GM12873 (cell line): Measurements from ENCODE around the gene TTLL1.

ENCODE experiments used
- TF ChIP-seq, protein P1 (sequence below): IDR thresholded peaks from 2 replicates; pipeline ENCODE4 v1.5.1; 2012; ENCODE audit warnings: low read depth, mild to moderate bottlenecking, moderate library complexity, low read length, control low read depth; ENCODE audit not compliant: insufficient read depth; ENCODE audit errors: missing control alignments

TTLL1 gene

DNA sequence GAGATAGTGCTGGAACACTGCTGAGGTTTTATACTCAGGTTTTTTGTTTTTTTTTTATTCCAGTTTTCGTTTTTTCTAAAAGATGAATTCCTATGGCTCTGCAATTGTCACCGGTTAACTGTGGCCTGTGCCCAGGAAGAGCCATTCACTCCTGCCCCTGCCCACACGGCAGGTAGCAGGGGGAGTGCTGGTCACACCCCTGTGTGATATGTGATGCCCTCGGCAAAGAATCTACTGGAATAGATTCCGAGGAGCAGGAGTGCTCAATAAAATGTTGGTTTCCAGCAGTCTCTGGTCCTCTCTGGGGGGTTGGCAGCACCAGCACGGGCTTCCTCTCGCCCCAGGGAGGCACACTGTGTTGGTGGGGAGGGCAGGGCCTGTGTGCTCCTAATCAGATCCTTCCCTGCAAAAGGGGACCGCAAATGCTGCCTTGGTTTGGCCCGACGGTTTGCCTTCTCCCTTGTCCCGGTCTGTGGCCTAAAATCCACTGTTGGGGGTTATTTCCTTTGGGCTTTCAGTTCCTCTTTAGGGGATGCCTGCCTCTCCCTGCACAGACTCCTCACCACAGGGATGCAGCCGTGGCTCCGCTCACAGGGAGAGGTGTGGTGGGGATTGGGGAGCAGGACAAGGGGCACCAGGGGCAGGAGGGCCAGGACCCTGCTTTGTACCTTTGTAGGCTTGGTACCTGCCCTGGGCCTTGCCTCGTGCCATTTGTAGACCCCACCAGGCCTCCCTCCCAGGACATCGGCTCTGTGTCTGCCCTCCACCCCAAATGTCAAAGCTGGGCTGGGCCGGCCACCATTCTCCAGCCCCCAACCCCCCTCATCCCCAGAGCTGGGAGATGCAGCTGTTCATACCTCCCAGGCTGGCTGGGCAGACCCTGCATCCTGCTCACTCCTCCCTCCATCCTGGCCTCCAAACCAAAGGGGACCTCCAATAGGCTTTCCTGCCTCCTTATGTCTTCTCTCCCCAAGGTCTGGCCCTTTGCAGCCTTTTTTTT lies 40.5 kb upstream of the TTLL1 start:
- TF ChIP-seq, protein P1, sequence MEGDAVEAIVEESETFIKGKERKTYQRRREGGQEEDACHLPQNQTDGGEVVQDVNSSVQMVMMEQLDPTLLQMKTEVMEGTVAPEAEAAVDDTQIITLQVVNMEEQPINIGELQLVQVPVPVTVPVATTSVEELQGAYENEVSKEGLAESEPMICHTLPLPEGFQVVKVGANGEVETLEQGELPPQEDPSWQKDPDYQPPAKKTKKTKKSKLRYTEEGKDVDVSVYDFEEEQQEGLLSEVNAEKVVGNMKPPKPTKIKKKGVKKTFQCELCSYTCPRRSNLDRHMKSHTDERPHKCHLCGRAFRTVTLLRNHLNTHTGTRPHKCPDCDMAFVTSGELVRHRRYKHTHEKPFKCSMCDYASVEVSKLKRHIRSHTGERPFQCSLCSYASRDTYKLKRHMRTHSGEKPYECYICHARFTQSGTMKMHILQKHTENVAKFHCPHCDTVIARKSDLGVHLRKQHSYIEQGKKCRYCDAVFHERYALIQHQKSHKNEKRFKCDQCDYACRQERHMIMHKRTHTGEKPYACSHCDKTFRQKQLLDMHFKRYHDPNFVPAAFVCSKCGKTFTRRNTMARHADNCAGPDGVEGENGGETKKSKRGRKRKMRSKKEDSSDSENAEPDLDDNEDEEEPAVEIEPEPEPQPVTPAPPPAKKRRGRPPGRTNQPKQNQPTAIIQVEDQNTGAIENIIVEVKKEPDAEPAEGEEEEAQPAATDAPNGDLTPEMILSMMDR, result no peak

DNA sequence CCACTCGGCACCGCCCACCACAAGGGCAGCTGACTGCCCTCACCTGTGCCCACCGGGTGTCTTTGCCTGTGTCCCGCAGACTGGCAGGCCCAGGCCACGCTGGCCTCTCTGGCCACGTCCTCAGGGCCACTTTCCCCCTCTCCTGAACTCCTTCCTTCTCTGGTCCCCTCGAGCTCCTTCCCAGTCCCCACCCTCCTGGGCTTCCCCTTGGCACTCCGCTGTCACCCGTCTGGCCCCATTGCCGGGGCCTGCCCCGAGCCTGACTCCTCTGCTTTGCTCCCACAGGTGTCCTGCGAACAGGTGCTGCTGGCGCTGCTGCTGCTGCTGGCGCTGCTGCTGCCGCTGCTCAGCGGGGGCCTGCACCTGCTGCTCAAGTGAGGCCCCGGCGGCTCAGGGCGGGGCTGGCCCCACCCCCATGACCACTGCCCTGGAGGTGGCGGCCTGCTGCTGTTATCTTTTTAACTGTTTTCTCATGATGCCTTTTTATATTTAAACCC lies 39.8 kb upstream of the TTLL1 start:
- TF ChIP-seq, protein P1, result no peak

DNA sequence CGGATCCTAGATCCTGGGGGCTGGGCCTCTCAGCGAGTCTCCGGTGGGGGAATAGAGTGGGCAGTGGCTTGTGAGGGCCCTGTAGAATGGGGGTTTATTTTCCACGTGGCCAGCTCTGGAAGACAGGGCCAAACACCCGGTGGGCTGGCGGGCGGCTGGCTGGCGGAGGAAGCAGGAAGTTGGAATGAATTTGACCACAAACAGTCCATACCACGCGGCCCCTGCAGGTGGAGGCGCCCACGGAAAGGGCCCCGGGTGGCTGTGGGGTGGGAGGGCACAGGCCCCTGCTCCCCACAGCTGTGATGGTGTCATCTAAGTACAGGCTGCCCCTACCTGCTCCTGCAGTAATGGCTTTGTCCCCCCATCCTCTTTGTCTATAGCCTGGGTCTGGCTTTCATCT lies 38.9 kb upstream of the TTLL1 start:
- TF ChIP-seq, protein P1, result no peak

DNA sequence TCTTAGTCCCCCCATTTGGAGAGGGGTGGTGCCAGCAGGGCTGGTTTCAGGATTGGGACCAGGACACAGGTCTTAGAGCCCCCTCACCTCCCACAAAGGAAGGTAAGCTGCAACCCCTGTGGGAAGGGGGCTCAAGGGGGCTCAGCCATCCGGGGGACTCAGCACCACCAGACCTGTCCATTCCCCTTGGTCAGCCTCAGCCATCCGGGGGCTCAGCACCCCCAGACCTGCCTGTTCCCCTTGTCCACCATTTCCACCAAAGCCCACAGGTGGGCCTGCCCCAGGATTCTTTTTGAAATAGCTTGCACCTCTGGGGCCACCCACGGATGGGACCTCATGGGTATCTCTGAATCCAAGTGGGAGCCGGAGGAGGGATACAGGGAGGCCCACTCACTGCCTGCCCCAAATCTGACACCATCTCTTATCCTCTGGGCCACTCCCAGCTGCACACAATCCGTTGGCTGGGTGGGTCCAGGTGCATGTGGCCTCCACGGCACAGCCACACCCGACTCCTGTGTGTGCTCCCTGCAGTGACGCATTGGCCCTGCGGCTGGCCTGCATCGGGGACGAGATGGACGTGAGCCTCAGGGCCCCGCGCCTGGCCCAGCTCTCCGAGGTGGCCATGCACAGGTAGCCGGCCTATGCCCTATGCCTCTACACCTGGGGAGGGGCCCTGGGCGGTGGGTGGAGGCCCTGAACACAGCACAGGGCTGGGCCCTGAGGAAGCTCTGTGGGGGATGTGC lies 38.1 kb upstream of the TTLL1 start:
- TF ChIP-seq, protein P1, result no peak

DNA sequence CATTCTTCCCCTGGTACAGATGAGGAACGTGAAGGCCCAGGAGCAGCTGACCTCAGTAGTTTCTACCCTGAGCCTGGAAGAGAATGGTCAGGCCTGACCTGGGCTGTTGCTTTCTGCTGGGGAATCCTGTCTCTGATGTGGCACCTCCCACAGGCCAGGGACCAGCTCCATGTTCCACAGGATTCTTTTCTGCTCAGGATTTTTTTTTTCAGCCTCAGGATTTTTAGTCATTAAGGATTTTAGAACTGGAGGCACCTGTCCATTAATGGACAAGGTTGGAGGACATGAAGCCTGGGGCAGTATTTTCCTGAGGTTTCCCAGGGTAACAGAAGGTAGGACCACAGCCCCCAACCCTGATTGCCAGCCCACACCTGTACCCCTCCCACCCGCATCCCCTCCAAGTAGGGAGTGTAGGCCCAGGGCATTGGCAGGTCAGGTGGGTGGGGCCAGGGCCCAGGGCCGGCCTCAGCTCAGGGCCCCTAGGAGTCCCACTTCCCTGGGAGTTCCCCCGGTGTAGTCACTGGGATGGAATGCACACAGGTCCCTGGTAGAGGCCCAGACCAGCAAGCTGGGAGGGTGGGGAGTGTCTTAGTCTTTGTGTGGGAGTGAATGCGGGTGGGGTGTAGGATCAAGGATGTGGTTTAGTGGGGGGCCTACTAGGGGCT lies 37.4 kb upstream of the TTLL1 start:
- TF ChIP-seq, protein P1, result no peak

DNA sequence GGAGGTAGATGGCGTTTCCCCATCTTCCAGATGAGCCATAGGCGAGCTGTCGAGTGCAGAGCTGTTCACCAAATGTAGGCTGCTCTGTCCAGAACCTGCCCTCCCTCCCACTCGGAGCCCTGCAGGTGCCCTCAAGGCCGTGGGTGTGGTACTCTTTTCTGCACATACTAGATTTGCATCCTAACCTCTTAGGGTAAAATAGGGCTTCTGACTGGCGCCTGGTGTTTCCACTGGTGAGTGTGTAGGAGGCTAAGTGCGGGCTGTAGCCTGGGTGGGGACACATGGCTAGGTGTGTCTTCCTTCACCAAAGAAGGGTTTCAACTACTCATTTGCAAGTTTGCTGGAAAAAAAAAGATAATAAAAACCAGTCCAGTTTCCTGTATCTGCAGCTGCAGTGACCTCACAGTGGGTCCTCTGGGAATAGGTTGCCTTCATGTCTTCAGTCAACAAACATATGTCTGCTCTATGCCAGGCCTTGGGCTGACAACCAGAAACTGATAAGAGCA lies 29.8 kb upstream of the TTLL1 start:
- TF ChIP-seq, protein P1, result no peak
